GM12878 (cell line): ENCODE measurements around the gene RPSA. TPM values are rescaled to one million over a fixed set of nuclear protein-coding genes. Genes with fewer than 3 reads are reported as not detected.
A peak's percentile ranks its signal among the peaks of the same experiment; 100 is the strongest.

Experiments
- ATAC-seq: fragments of 200-7000 bp; cut with Tn5 transposase; 3 replicates; pipeline ENCODE4 v1.9.1; 2020; ENCODE audit warnings: mild to moderate bottlenecking, moderate library complexity
- BruUV-seq: library from RNA; stranded (reverse); fragments of 400-500 nt; replicated peaks from 2 replicates; lab custom pipeline; 2021; lab: Mats Ljungman, UMichigan
- CTCF ChIA-PET: fragments of 300-600 bp; sonication (Branson Sonifier 250); formaldehyde crosslinking; extraction: SDS; loops from one replicate; lab custom pipeline; 2021; ENCODE audit warnings: inconsistent platforms; lab: Yijun Ruan, JAX
- POLR2A ChIA-PET: fragments of 350-600 bp; formaldehyde crosslinking; extraction: SDS; loops from one replicate; lab custom pipeline; 2021; ENCODE audit warnings: inconsistent platforms; lab: Charles Lee
- RAD21 ChIA-PET: fragments of 300-600 bp; sonication (Branson Sonifier 250); formaldehyde crosslinking; loops from one replicate; lab custom pipeline; 2023; ENCODE audit warnings: antibody characterized with exemption; ENCODE audit not compliant: unreplicated experiment; lab: Charles Lee
- SMC1A ChIA-PET: fragments of 300-600 bp; sonication (Branson Sonifier 250); formaldehyde crosslinking; loops from one replicate; lab custom pipeline; 2023; ENCODE audit not compliant: unreplicated experiment, uncharacterized antibody; lab: Charles Lee
- DNase-seq: peaks from one replicate; pipeline ENCODE4 v3.0.0-alpha.2; 2011; ENCODE audit warnings: low read depth, low spot score
- FAIRE-seq: peaks from 3 replicates; lab custom pipeline; 2011; peaks lifted over from hg19 to GRCh38; lab: Jason Lieb, UNC
- H2AFZ ChIP-seq: 2 replicates; pipeline ENCODE4 v1.6.0; 2011; ENCODE audit warnings: low read depth, low read length, control low read depth; ENCODE audit not compliant: control insufficient read depth
- H3K27ac ChIP-seq: 2 replicates; pipeline ENCODE4 v1.5.1; 2011; ENCODE audit warnings: control low read depth; ENCODE audit not compliant: control insufficient read depth, insufficient read depth
- H3K27me3 ChIP-seq, 2 experiments: replicated peaks in 1 of 2; 2 replicates each; pipeline versions ENCODE4 v1.6.0 to v1.6.1; 2011; ENCODE audit warnings: low read length in 1 of 2; ENCODE audit not compliant: control insufficient read depth in 2 of 2, insufficient read depth in 2 of 2
- H3K36me3 ChIP-seq, 2 experiments: 2 replicates each; pipeline ENCODE4 v1.5.1; 2011; ENCODE audit warnings: low read length in 1 of 2; ENCODE audit not compliant: control insufficient read depth in 2 of 2, insufficient read depth in 2 of 2
- H3K4me1 ChIP-seq: 2 replicates; pipeline ENCODE4 v1.6.1; 2011; ENCODE audit warnings: mild to moderate bottlenecking, low read length, moderate library complexity, mixed read lengths; ENCODE audit not compliant: control insufficient read depth, insufficient read depth
- H3K4me2 ChIP-seq: 2 replicates; pipeline ENCODE4 v1.6.0; 2011; ENCODE audit warnings: control low read depth; ENCODE audit not compliant: control insufficient read depth, insufficient read depth
- H3K4me3 ChIP-seq: fragments of 200-600 bp; sonication (generic); 2 replicates; pipeline ENCODE4 v1.5.1; 2016
- H3K79me2 ChIP-seq: 2 replicates; pipeline ENCODE4 v1.6.0; 2011; ENCODE audit warnings: low read length; ENCODE audit not compliant: control insufficient read depth, insufficient read depth
- H3K9ac ChIP-seq: 2 replicates; pipeline ENCODE4 v1.8.0; 2011; ENCODE audit warnings: low read length, control low read depth, mixed read lengths; ENCODE audit not compliant: control insufficient read depth, insufficient read depth
- H3K9me3 ChIP-seq: replicated peaks from 3 replicates; pipeline ENCODE4 v1.5.1; 2011; ENCODE audit warnings: mild to moderate bottlenecking, low read length; ENCODE audit not compliant: control insufficient read depth, insufficient read depth
- H4K20me1 ChIP-seq: 2 replicates; pipeline ENCODE4 v1.6.0; 2011; ENCODE audit not compliant: control insufficient read depth, insufficient read depth
- ATF3 ChIP-seq: IDR thresholded peaks from 2 replicates; pipeline ENCODE4 v1.6.1; 2011; ENCODE audit warnings: low read depth, mild to moderate bottlenecking, low read length, moderate library complexity, borderline replicate concordance; ENCODE audit errors: extremely low read depth
- ATF7 ChIP-seq: fragments of 450-650 bp; IDR thresholded peaks from 2 replicates; pipeline ENCODE4 v1.6.1; 2016; ENCODE audit warnings: low read depth, mild to moderate bottlenecking
- BACH1 ChIP-seq: fragments of 450-650 bp; IDR thresholded peaks from 2 replicates; pipeline ENCODE4 v1.6.1; 2017; ENCODE audit warnings: mild to moderate bottlenecking, borderline replicate concordance
- BCL11A ChIP-seq: IDR thresholded peaks from 2 replicates; pipeline ENCODE4 v1.6.1; 2011; ENCODE audit warnings: low read depth, low read length
- BCL3 ChIP-seq: IDR thresholded peaks from 2 replicates; pipeline ENCODE4 v1.6.1; 2011; ENCODE audit warnings: borderline replicate concordance, low read depth, mild to moderate bottlenecking, moderate library complexity, low read length; ENCODE audit not compliant: insufficient read depth, poor library complexity, severe bottlenecking
- CEBPB ChIP-seq, 2 experiments: fragments of 150-350 bp in 1 of 2; IDR thresholded peaks; 2 replicates each; pipeline ENCODE4 v1.6.1; 2012 to 2014; ENCODE audit warnings: low read depth in 2 of 2, low read length in 2 of 2, borderline replicate concordance in 1 of 2, inconsistent platforms in 1 of 2
- MTA3 ChIP-seq: IDR thresholded peaks from 2 replicates; pipeline ENCODE4 v1.6.1; 2012; ENCODE audit warnings: low read length, inconsistent platforms, borderline replicate concordance
- NFXL1 ChIP-seq: fragments of 450-650 bp; IDR thresholded peaks from 2 replicates; pipeline ENCODE4 v1.6.1; 2017; ENCODE audit warnings: antibody characterized with exemption, mild to moderate bottlenecking, borderline replicate concordance
- POLR2A ChIP-seq: IDR thresholded peaks from 2 replicates; pipeline ENCODE4 v1.6.1; 2011; ENCODE audit warnings: low read depth, mild to moderate bottlenecking, low read length
- POU2F2 ChIP-seq: IDR thresholded peaks from 3 replicates; pipeline ENCODE4 v1.6.1; 2011; ENCODE audit warnings: low read depth, mild to moderate bottlenecking, low read length, borderline replicate concordance
- TBL1XR1 ChIP-seq: IDR thresholded peaks from 2 replicates; pipeline ENCODE4 v1.6.1; 2012; ENCODE audit warnings: low read depth, low read length, improper control_type of control experiment
- ZNF592 ChIP-seq: fragments of 450-650 bp; IDR thresholded peaks from 2 replicates; pipeline ENCODE4 v1.6.1; 2017; ENCODE audit warnings: mild to moderate bottlenecking, moderate library complexity
- WGBS: methylation state at CpG from one replicate; pipeline ENCODE4 v1.1.6; 2016; ENCODE audit warnings: low lambda C conversion rate; ENCODE audit not compliant: insufficient replicate concordance, insufficient coverage; ENCODE audit errors: missing lambda C conversion rate; 5-methylcytosine and 5-hydroxymethylcytosine counted together
- in situ Hi-C: fragments of 300-500 bp; cut with MboI; formaldehyde crosslinking; loops from 9 replicates; pipeline ENCODE4 v1.14.3; 2018; ENCODE audit warnings: mixed read lengths
- intact Hi-C: fragments of 100-400 bp; cut with micrococcal nuclease; formaldehyde crosslinking; loops from one replicate; pipeline ENCODE4 v1.14.2; 2022; ENCODE audit not compliant: unreplicated experiment
- polyA plus RNA-seq, 11 experiments: library from polyadenylated mRNA; depleted of rRNA in 4 of 11; unstranded in 6 of 11; stranded (reverse) in 5 of 11; fragments of >200 nt; fragmentation: Nextera tagmentation in 4 of 11; fragmentation: Illumina TruSeq in 1 of 11; extraction: Ambion mirVana in 4 of 11; extraction: Trizol in 1 of 11; gene quantifications; 1 replicate in 1 of 11; 2 replicates in 10 of 11; pipeline versions ENCODE4 v1.2.1 to v1.2.3, GENCODE V29; 2011 to 2016; ENCODE audit warnings: inconsistent platforms in 2 of 11, missing spikeins in 2 of 11, low read depth in 1 of 11
- total RNA-seq, 4 experiments: library from RNA; depleted of rRNA in 3 of 4; stranded (reverse); fragments of >200 nt in 3 of 4; fragmentation: Illumina TruSeq in 1 of 4; extraction: Trizol in 1 of 4; gene quantifications; 2 replicates each; pipeline versions ENCODE4 v1.2.1 to v1.2.3, GENCODE V29; 2013 to 2021

Gene RPSA
- total and polyA plus RNA-seq, 10 of the 15 experiments (the other 5 are each of a cell fraction or from before 2014, with no cell fraction given), result 1,012 to 5,036 (median 3,460) TPM

GRCh38 chr3:39413691-39414420 is 7.3 kb downstream of the RPSA start:
- Histone ChIP-seq H3K4me3 (no peak overlapping the region), H3K4me2 (0 out of 2 replicates have a peak overlapping the region, but pooled peaks have one; percentile 25), H4K20me1 (peaks cover 8% of the 10 kb centered on the region), H3K4me1 (no peaks in the 10 kb centered on the region), H3K9ac (no peak overlapping the region), H3K9me3 (no peaks in the 10 kb centered on the region), H3K27me3 (no peaks in the 10 kb centered on the region), H2AFZ (no peak overlapping the region), H3K79me2 (peaks cover 19% of the 10 kb centered on the region), H3K27ac (no peak overlapping the region), H3K36me3 (peaks cover 25 to 51% of the 10 kb centered on the region in 2 experiments)
- ChIA-PET SMC1A (interaction anchor here (0.8 to 2.0 kb wide), 4 partner anchors 9 to 224 kb away, joined by 3 to 4 read pairs (median 4); no protein-coding TSS in a partner anchor), POLR2A (no interaction called here), CTCF (interaction anchor here (0.6 to 4.1 kb wide), 4 partner anchors 8 to 32 kb away, joined by 3 to 43 read pairs (median 4); partner anchors contain the start of gene RPSA), RAD21 (no interaction called here)
- intact Hi-C loops, result no loop called here
- FAIRE-seq (no peak), ATAC-seq (no peak; the same call in 2 of the 3 replicates), DNase-seq (no peak)
- no TSS peak for BruUV-seq
- in situ Hi-C loops, result no loop called here
- TF ChIP-seq POU2F2 (no peak; the same call in 2 of the 3 replicates), MTA3 (peak; percentile 12; the same call in 1 of the 2 replicates), BCL11A (no peak), TBL1XR1 (no peak), ATF3 (no peak), POLR2A (0 out of 2 replicates have a peak, but pooled peaks have one; percentile 2), NFXL1 (no peak), CEBPB (IDR thresholded peaks at IDR 0.05; ENCODE audit: borderline replicate concordance in 1 of 2, low read depth in 2 of 2, low read length in 2 of 2) (no peak; a peak in 1 of 4 replicates), ATF7 (no peak), ZNF592 (no peak), BACH1 (no peak), BCL3 (peak; percentile 26)
- 83% methylated on average over 6 of the region's 6 CpGs for WGBS
